Fibroblast of lung (primary cell): ENCODE results near the gene STK32A.

Experiments
- CTCF ChIP-seq, 2 donors: IDR thresholded peaks in 1 of 2; conservative IDR thresholded peaks in 1 of 2; 1 replicate in 1 of 2; 2 replicates in 1 of 2; pipeline ENCODE4 v1.5.1; 2011 to 2012; ENCODE audit warnings: low read length in 2 of 2, control low read depth in 1 of 2, inconsistent platforms in 1 of 2, low read depth in 1 of 2, mild to moderate bottlenecking in 1 of 2
- EZH2 ChIP-seq: IDR thresholded peaks from 2 replicates; pipeline ENCODE4 v1.5.1; 2012; ENCODE audit warnings: low read length, control low read depth, mild to moderate bottlenecking; ENCODE audit errors: missing control alignments

GRCh38 chr5:147381555-147381954, 146.7 kb downstream of the STK32A start:
- TF ChIP-seq CTCF (conservative IDR thresholded peaks at IDR 0.05 in 1 of 2, IDR thresholded peaks at IDR 0.05 in 1 of 2; ENCODE audit: low read depth in 1 of 2, low read length in 2 of 2), result no peak
- no peak for TF ChIP-seq EZH2
